Activated CD4-positive, alpha-beta memory T cell treated with anti-CD3 and anti-CD28 coated beads, Interleukin-2, amount 10 ng/mL, durations not matched to agents 7 days and 5 days (primary cell): ENCODE measurements around the gene CFAP73. TPM values are rescaled to one million over a fixed set of nuclear protein-coding genes. Genes with fewer than 3 reads are reported as not detected.

Source experiments
- CTCF ChIA-PET: fragments of 350-600 bp; sonication (Branson Sonifier 250); formaldehyde crosslinking; loops from one replicate; lab custom pipeline; 2021; ENCODE audit warnings: antibody characterized with exemption, inconsistent platforms; lab: Charles Lee
- POLR2A ChIA-PET: fragments of 350-600 bp; sonication (Branson Sonifier 250); formaldehyde crosslinking; loops from one replicate; lab custom pipeline; 2021; ENCODE audit warnings: antibody characterized with exemption; lab: Charles Lee
- DNase-seq: peaks from one replicate; pipeline ENCODE4 v3.0.0-alpha.2; 2020
- H3K27ac Mint-ChIP-seq: one replicate; pipeline ENCODE4 v1.8.0; 2021; ENCODE audit warnings: mild to moderate bottlenecking, mixed read lengths
- H3K27me3 Mint-ChIP-seq: one replicate; pipeline ENCODE4 v1.8.0; 2021; ENCODE audit warnings: mixed read lengths
- H3K36me3 Mint-ChIP-seq: one replicate; pipeline ENCODE4 v1.8.0; 2021; ENCODE audit warnings: low read depth, mixed read lengths
- H3K4me1 Mint-ChIP-seq: one replicate; pipeline ENCODE4 v1.8.0; 2021; ENCODE audit warnings: mixed read lengths
- H3K4me3 Mint-ChIP-seq: one replicate; pipeline ENCODE4 v1.8.0; 2021; ENCODE audit warnings: mild to moderate bottlenecking, mixed read lengths
- H3K9me3 Mint-ChIP-seq: one replicate; pipeline ENCODE4 v1.8.0; 2021; ENCODE audit warnings: mixed read lengths
- total RNA-seq, 2 experiments: library from RNA; stranded (reverse); gene quantifications; one replicate each; pipeline ENCODE4 v1.2.3, GENCODE V29; 2021

The CFAP73 gene
- total RNA-seq, 2 experiments from 2014 or later = 0.23 to 0.28 TPM

DNA sequence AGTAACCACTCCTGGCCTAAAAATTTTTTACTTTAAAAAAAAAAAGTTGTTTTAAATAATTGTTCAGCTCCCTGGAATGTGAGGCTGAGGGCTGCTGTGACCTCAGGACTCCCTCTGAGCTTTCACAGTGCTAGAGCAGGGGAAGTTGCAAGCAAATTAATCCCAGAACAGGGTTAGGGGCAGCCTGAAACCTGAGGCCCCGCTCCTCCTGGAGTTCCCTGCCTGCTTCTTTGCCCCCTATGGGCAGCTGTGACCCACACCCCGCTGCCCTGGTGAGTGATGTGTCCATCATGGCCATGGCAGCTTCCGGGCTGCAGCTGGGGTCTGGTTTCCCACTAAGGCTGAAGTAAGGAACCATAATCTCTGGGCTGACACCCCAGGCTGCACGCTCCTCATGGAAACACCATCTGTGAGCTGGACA, 45.5 kb downstream of the CFAP73 start:
- Mint-ChIP-seq H3K27me3 (no peaks in the 10 kb centered on the region), H3K4me1 (peaks cover 3% of the 10 kb centered on the region), H3K27ac (no peak overlapping the region), H3K9me3 (no peaks in the 10 kb centered on the region), H3K36me3 (peaks cover 9% of the 10 kb centered on the region), H3K4me3 (no peak overlapping the region)
- DNase-seq = no peak
- ChIA-PET CTCF (interaction anchor here (0.6 to 3.5 kb wide), 6 partner anchors 9 to 811 kb away, joined by 3 to 17 read pairs (median 3); partner anchors contain the start of gene DDX54), POLR2A (interaction anchor here (1.9 kb wide), 1 partner anchor 10 kb away, joined by 6 read pairs; the partner anchor contains the start of genes DDX54 and RITA1)

DNA sequence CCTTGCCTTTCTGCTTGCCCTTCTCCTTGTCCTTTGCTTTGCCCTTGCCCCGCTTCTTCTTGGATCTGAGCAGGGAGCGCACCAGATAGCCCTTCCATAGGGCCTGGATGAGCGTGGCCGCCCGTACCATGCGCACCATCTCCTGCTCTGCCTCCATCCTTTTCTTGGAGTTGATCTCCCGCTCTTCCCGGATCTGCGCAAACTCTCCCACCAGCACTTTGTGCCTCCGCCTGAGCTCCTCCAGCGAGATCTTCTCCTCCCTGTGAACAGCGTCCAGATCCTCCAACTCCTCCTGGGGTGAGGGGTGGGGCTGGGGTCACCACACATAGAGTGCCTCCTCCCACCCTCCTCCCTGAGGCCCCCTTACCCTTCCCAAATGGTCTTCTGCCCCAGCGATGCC, 46.1 kb downstream of the CFAP73 start:
- H3K9me3 Mint-ChIP-seq = no peaks in the 10 kb centered on the region
- no peaks in the 10 kb centered on the region for H3K27me3 Mint-ChIP-seq
- H3K4me1 Mint-ChIP-seq = peaks cover 3% of the 10 kb centered on the region
- no peak overlapping the region for H3K4me3 Mint-ChIP-seq
- ChIA-PET CTCF (interaction anchor here (0.8 to 3.5 kb wide), 4 partner anchors 9 to 229 kb away, joined by 3 to 17 read pairs (median 4); partner anchors contain the start of gene DDX54), POLR2A (interaction anchor here (1.9 kb wide), 1 partner anchor 10 kb away, joined by 6 read pairs; the partner anchor contains the start of genes DDX54 and RITA1)
- DNase-seq = no peak
- H3K27ac Mint-ChIP-seq = no peak overlapping the region
- H3K36me3 Mint-ChIP-seq = peaks cover 6% of the 10 kb centered on the region

DNA sequence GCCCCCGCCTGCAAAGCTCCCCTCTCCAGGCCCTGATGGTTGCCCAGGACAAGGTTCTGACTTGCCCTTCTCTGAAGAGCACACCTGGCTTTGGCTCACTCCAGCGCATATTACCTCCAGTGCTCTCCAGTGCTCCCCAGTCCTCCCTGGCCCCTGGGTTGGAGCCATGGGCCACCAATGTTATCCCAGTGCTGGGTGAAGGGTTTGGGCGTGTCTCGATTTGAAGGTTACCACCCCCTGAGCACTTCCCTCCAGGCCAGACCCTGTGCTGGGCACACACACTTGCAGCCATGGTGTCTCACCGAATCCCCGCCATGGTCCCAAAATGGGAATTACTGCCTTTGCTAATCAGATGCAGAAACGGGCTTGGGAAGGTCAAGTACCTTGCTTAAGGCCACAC, 47.1 kb downstream of the CFAP73 start:
- DNase-seq = no peak
- no peak overlapping the region for H3K4me3 Mint-ChIP-seq
- POLR2A ChIA-PET = interaction anchor here (1.1 to 1.9 kb wide), 2 partner anchors 11 kb away, joined by 4 to 6 read pairs; partner anchors contain the start of genes DDX54 and RITA1
- CTCF ChIA-PET = interaction anchor here (1.9 to 3.5 kb wide), 2 partner anchors 26 to 229 kb away, joined by 8 to 17 read pairs; no protein-coding TSS in a partner anchor
- H3K27me3 Mint-ChIP-seq = no peaks in the 10 kb centered on the region
- H3K36me3 Mint-ChIP-seq = peaks cover 5% of the 10 kb centered on the region
- peaks cover 3% of the 10 kb centered on the region for H3K4me1 Mint-ChIP-seq
- H3K9me3 Mint-ChIP-seq = no peaks in the 10 kb centered on the region
- no peak overlapping the region for H3K27ac Mint-ChIP-seq

GRCh38 chr12:113196990-113197389, 47.5 kb downstream of the CFAP73 start:
- H3K4me3 Mint-ChIP-seq = no peak overlapping the region
- peaks cover 2% of the 10 kb centered on the region for H3K4me1 Mint-ChIP-seq
- CTCF ChIA-PET = interaction anchor here (0.5 to 3.5 kb wide), 20 partner anchors 9 to 770 kb away, joined by 3 to 17 read pairs (median 4); partner anchors contain the start of gene SLC8B1
- H3K27ac Mint-ChIP-seq = no peak overlapping the region
- no peaks in the 10 kb centered on the region for H3K9me3 Mint-ChIP-seq
- no peaks in the 10 kb centered on the region for H3K27me3 Mint-ChIP-seq
- peak; percentile 64 for DNase-seq
- POLR2A ChIA-PET = interaction anchor here (0.6 to 1.1 kb wide), 3 partner anchors 12 to 177 kb away, joined by 3 to 4 read pairs (median 3); partner anchors contain the start of genes DDX54 and RITA1
- H3K36me3 Mint-ChIP-seq = peaks cover 1% of the 10 kb centered on the region

GRCh38 chr12:113197518-113198077, 48.1 kb downstream of the CFAP73 start:
- Mint-ChIP-seq H3K27ac (no peak overlapping the region), H3K4me1 (peaks cover 2% of the 10 kb centered on the region), H3K4me3 (no peak overlapping the region), H3K27me3 (no peaks in the 10 kb centered on the region), H3K9me3 (no peaks in the 10 kb centered on the region), H3K36me3 (no peaks in the 10 kb centered on the region)
- no peak for DNase-seq
- POLR2A ChIA-PET = interaction anchor here (0.6 to 1.1 kb wide), 3 partner anchors 12 to 177 kb away, joined by 3 to 4 read pairs (median 3); partner anchors contain the start of genes DDX54 and RITA1
- CTCF ChIA-PET = interaction anchor here (0.5 to 3.5 kb wide), 20 partner anchors 9 to 770 kb away, joined by 3 to 17 read pairs (median 4); partner anchors contain the start of gene SLC8B1

DNA sequence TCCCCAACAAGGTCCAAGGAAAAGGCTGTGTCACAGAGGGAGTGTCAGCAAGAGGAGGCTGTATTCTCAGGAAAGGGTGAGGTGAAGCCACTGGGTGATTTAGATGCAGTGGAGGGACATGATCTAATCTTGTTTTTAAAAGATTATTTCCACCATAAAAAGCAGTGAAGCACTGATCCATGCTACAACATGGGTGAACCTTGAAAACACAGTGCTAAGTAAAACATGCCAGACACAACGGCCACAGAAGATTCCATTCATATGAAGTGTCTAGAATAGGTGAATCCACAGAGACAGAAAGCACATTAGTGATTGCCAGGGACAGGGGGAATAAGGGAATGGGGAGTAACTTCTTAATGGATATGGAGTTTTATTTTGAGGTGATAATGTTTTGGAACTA, 48.8 kb downstream of the CFAP73 start:
- CTCF ChIA-PET = interaction anchor here (1.1 to 3.5 kb wide), 4 partner anchors 24 to 227 kb away, joined by 4 to 17 read pairs (median 6); partner anchors contain the start of gene SLC8B1
- H3K9me3 Mint-ChIP-seq = no peaks in the 10 kb centered on the region
- peaks cover 2% of the 10 kb centered on the region for H3K4me1 Mint-ChIP-seq
- no peak overlapping the region for H3K4me3 Mint-ChIP-seq
- no peak overlapping the region for H3K27ac Mint-ChIP-seq
- no peak for DNase-seq
- no peaks in the 10 kb centered on the region for H3K36me3 Mint-ChIP-seq
- POLR2A ChIA-PET = no interaction called here
- H3K27me3 Mint-ChIP-seq = no peaks in the 10 kb centered on the region

- no peak overlapping the region for H3K27ac Mint-ChIP-seq
- peaks cover 3% of the 10 kb centered on the region for H3K4me1 Mint-ChIP-seq
- ChIA-PET CTCF (interaction anchor here (0.6 to 1.2 kb wide), 2 partner anchors 11 to 25 kb away, joined by 3 to 5 read pairs; no protein-coding TSS in a partner anchor), POLR2A (interaction anchor here (1.2 to 1.9 kb wide), 2 partner anchors 8 to 21 kb away, joined by 3 to 5 read pairs; partner anchors contain the start of gene TPCN1)
- H3K9me3 Mint-ChIP-seq = no peaks in the 10 kb centered on the region
- H3K4me3 Mint-ChIP-seq = no peak overlapping the region
- H3K27me3 Mint-ChIP-seq = no peaks in the 10 kb centered on the region
- DNase-seq = no peak
- H3K36me3 Mint-ChIP-seq = no peaks in the 10 kb centered on the region
These were observed 50.7 kb downstream of the CFAP73 start for GRCh38 chr12:113200021-113200797.

DNA sequence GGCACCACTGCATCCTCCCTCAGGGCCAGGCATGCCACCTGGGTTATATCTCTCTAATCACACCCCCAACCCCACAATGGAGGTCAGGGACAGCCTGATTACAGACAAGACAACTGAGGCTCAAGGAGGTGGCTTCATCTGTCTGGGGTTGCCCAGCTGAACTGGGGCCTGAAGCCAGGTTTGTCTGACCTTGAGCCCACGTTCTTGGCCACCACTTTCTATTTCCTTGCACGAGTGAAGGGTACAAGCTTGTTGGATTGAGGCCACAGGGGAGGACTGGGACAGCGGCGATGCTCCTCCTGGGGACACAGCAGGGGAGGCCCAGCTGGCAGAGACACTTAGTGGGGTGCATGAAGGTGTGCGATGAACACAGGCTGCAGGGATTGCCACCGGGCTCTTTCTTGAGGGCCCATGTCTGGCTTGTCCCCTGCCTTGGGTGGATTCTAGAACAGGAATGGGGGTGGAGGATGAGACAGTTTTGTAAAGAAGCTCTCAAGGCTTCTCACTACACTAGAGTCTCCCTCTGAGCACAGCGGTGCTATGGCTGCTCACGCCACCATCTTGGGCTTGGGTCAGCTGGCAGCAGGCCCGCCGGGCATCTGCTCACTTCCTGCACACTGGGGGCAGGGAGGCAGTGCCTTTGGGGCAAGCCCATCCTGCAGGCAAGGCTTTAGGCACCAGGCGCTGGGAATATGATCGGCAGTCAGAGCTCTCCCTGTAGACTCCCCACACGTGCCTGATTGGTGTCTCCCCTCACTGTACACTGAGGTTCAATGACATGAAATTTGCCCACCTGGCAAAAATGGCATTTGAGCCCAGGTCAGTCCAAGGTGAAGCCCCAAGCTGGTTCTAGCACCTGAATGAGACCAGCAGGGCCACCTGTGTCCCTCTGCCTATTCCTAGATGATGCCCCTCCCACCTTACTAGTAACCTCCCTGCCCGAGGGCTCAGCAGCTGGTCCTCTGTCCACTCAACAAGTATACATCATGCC, 52.0 kb downstream of the CFAP73 start:
- no peaks in the 10 kb centered on the region for H3K27me3 Mint-ChIP-seq

DNA sequence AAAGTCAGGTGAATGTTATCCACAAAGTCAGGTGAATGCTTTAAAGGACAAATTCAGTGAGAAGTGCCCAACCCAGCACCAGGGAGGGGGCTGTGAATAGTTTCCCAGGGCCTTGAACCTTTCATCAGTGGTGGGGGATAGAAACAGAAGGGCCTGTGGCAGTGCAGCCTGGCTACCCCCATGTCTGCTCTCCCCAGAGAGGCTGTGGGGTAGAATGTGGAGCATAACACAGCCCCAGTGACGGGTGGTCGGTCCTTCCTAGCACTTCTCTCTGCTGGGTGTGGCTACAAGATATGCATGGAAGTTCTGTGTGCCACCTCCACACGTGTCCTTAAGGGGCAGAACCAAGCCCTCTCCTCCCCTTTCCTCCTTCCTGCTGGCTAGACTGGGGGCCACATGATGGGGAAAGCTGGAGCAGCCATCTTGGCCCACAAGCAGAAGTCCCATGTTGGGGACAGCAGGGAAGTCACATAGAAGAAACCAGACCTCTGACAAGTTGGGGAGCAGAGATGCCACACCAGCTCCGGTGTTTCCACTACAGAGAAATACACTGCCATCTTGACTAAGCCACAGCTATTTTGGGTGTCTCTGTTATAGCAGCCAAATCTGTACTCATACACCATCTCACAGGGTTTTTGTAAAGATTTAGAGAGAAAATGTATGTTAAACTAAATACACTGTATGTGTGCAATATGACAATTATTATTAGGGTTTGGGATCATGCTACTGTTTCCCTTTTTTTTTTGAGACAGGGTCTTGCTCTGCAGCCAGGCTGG, 53.0 kb downstream of the CFAP73 start:
- Mint-ChIP-seq H3K36me3 (peaks cover 5% of the 10 kb centered on the region), H3K9me3 (no peaks in the 10 kb centered on the region), H3K4me3 (no peak overlapping the region), H3K27me3 (no peaks in the 10 kb centered on the region), H3K27ac (no peak overlapping the region), H3K4me1 (peaks cover 10% of the 10 kb centered on the region)
- POLR2A ChIA-PET = interaction anchor here (1.6 kb wide), 1 partner anchor 16 kb away, joined by 3 read pairs; no protein-coding TSS in a partner anchor
- no peak for DNase-seq
- CTCF ChIA-PET = interaction anchor here (1.6 kb wide), 1 partner anchor 30 kb away, joined by 3 read pairs; no protein-coding TSS in a partner anchor

More for the DNA sequence above, 52.0 kb downstream of the CFAP73 start:
- peaks cover 3% of the 10 kb centered on the region for H3K36me3 Mint-ChIP-seq
- DNase-seq = no peak
- H3K4me1 Mint-ChIP-seq = peaks cover 8% of the 10 kb centered on the region
- ChIA-PET CTCF (no interaction called here), POLR2A (interaction anchor here (1.2 kb wide), 1 partner anchor 17 kb away, joined by 3 read pairs; no protein-coding TSS in a partner anchor)
- H3K4me3 Mint-ChIP-seq = no peak overlapping the region
- no peak overlapping the region for H3K27ac Mint-ChIP-seq
- no peaks in the 10 kb centered on the region for H3K9me3 Mint-ChIP-seq

DNA sequence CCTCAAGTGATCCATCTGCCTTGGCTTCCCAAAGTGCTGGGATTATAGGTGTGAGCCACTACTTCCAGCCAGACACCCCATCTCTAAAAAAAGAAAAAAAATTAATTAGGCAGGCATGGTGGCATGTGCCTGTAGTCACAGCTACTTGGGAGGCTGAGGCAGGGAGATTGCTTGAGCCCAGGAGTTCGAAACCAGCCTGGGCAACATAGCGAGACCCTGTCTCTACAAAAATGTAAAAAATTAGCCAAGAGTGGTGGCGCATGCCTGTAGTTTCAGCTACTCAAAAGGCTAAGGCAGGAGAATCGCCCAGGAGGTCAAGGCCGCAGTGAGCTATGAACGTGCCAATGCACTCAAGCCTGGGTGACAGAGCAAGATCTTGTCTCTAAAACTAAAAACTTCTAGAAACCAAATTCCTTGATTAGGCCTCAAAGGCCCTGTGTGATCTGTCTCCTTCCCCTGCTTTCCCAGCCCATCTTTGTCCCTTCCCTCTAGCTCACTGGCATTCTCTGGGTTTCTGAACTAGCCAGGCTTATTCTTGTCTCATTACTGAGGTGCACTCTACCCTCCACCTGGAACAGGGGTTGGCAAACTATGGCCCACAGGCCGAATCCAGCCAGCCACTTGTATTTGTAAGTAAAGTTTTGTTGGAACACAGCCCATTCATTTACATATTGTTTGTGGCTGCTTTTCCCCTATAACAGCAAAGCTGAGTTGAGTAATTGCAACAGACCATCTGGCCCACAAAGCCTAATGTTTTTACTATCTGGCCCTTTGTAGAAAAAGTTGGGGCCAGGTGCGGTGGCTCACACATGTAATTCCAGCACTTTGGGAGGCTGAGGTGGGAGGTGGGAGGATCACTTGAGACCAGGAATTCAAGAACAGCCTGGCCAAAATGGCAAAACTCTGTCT, 54.6 kb downstream of the CFAP73 start:
- ChIA-PET CTCF (interaction anchor here (0.9 to 1.8 kb wide), 3 partner anchors 9 to 30 kb away, joined by 3 to 4 read pairs (median 3); no protein-coding TSS in a partner anchor), POLR2A (interaction anchor here (0.8 to 1.6 kb wide), 4 partner anchors 18 to 58 kb away, joined by 3 to 7 read pairs (median 3); partner anchors contain the start of genes DDX54, RITA1 and TPCN1)
- Mint-ChIP-seq H3K27me3 (no peaks in the 10 kb centered on the region), H3K9me3 (no peaks in the 10 kb centered on the region), H3K36me3 (peaks cover 5% of the 10 kb centered on the region), H3K27ac (no peak overlapping the region), H3K4me3 (no peak overlapping the region), H3K4me1 (peaks cover 27% of the 10 kb centered on the region)
- DNase-seq = no peak
